Measurements from ENCODE around the gene TRPM5. TPM values are rescaled to one million over a fixed set of nuclear protein-coding genes. Genes with fewer than 3 reads are reported as not detected.

The TRPM5 gene
- total RNA-seq, 4 donors from 2014 or later = not detected

DNA sequence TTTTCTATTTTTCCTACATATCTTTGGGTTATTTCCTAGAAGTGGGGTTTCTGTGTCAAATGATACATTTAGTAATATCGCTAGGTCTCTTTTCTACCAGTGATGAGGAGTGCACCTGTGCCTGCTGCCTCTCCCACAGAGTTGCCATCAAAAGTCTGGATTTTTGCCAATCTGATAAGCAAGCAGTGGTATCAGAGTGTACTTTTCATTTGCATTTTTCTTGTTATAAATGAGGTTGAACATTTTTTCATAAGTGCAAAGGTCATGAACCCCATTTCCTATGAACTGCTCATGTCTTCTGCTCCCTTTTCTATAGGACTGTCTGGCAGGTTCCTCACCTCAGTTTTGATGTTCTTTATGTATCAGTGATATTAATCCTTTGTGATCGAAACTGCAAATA lies 1.7 kb downstream of the TRPM5 start:
- TF ChIP-seq, protein P1, sequence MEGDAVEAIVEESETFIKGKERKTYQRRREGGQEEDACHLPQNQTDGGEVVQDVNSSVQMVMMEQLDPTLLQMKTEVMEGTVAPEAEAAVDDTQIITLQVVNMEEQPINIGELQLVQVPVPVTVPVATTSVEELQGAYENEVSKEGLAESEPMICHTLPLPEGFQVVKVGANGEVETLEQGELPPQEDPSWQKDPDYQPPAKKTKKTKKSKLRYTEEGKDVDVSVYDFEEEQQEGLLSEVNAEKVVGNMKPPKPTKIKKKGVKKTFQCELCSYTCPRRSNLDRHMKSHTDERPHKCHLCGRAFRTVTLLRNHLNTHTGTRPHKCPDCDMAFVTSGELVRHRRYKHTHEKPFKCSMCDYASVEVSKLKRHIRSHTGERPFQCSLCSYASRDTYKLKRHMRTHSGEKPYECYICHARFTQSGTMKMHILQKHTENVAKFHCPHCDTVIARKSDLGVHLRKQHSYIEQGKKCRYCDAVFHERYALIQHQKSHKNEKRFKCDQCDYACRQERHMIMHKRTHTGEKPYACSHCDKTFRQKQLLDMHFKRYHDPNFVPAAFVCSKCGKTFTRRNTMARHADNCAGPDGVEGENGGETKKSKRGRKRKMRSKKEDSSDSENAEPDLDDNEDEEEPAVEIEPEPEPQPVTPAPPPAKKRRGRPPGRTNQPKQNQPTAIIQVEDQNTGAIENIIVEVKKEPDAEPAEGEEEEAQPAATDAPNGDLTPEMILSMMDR (IDR thresholded peaks at IDR 0.05) = no peak
- no peak for TF ChIP-seq POLR2A (IDR thresholded peaks at IDR 0.05)
- DNase-seq (ENCODE audit: low spot score in 2 of 2) = no peak
- WGBS, 2 donors = 67 to 74% methylated on average over 2 of the region's 2 CpGs
- H3K4me3 ChIP-seq (ENCODE audit: low read depth, poor library complexity, severe bottlenecking) = no peak overlapping the region
- intact Hi-C loops (cut with DNase I; ENCODE audit: low total_unique reads) = no loop called here

DNA sequence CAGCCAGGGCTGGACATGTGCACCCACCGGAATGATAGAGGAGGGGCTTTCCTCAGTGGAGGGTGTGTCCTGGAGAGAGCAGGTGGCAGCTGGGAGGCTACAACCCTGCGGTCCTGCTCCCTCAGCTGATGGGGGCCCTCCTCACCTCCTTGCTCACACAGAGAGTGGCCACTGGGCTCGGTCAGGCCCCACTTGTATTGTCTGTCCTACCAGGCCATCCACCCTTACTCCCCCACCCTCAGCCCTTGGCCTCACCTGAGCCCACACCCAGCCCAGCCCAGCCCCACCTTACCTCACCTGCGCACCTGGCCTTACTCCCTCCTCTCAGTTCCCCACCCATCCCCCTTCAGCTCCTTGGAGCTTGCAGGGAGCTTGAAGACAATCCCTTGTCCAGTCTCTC lies 3.1 kb downstream of the TRPM5 start:
- intact Hi-C loops (cut with DNase I; ENCODE audit: low total_unique reads) = no loop called here
- TF ChIP-seq, protein P1 (IDR thresholded peaks at IDR 0.05) = no peak
- TF ChIP-seq POLR2A (IDR thresholded peaks at IDR 0.05) = no peak
- no peak for DNase-seq (ENCODE audit: low spot score in 2 of 2)
- H3K4me3 ChIP-seq (ENCODE audit: low read depth, poor library complexity, severe bottlenecking) = no peak overlapping the region
- WGBS, 2 donors = 61 to 76% methylated on average over 3 to 4 of the region's 4 CpGs

DNA sequence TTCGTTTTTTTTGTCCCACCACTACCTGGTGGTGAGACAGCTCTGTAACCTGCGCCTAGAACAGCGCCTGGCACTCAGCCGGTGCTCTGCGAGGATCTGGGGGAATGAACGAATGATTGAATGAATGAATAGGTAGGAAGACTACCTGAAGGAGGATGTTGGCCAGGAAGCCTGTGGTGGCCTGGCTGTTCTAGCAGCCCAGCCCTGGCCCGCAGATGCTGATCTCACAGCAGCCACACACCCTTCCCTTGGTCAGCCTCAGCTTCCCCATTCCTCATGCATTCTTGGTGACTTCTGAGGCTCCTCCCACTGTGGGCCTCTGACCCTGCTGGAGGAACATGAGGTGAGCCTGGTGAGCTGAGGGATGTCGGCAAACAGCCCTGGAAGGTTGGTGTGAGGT lies 3.7 kb downstream of the TRPM5 start:
- no peak overlapping the region for H3K4me3 ChIP-seq (ENCODE audit: low read depth, poor library complexity, severe bottlenecking)
- WGBS, 2 donors = 66 to 72% methylated on average over 8 of the region's 8 CpGs
- no peak for TF ChIP-seq POLR2A (IDR thresholded peaks at IDR 0.05)
- TF ChIP-seq, protein P1 (IDR thresholded peaks at IDR 0.05) = no peak
- DNase-seq (ENCODE audit: low spot score in 2 of 2) = no peak
- intact Hi-C loops (cut with DNase I; ENCODE audit: low total_unique reads) = no loop called here

DNA sequence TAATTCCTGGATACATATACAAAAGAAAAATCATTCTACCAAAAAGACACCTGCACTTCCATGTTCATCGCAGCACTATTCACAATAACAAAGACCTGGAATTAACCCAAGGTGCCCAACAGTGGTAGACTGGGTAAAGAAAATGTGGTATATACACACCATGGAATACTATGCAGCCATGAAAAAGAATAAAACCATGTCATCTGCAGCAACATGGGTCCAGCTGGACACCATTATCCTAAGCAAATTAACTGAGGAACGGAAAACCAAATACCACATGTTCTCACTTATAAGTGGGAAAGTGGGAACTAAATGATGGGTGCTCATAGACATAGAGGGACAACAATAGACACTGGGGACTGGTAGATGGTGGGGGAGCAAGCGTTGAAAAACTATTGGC lies 4.5 kb downstream of the TRPM5 start:
- WGBS, 2 donors = 84 to 92% methylated on average over 3 of the region's 3 CpGs
- DNase-seq (ENCODE audit: low spot score in 2 of 2) = no peak
- H3K4me3 ChIP-seq (ENCODE audit: low read depth, poor library complexity, severe bottlenecking) = no peak overlapping the region
- TF ChIP-seq POLR2A (IDR thresholded peaks at IDR 0.05) = no peak
- TF ChIP-seq, protein P1 (IDR thresholded peaks at IDR 0.05) = no peak
- intact Hi-C loops (cut with DNase I; ENCODE audit: low total_unique reads) = no loop called here

- 77 to 86% methylated on average over 4 of the region's 4 CpGs for WGBS, 2 donors
- TF ChIP-seq, protein P1 (IDR thresholded peaks at IDR 0.05) = no peak
- no peak for TF ChIP-seq POLR2A (IDR thresholded peaks at IDR 0.05)
Observed at GRCh38 chr11:2437516-2437915, 6.8 kb downstream of the TRPM5 start.

GRCh38 chr11:2436521-2437031 lies 7.7 kb downstream of the TRPM5 start:
- no peak for DNase-seq (ENCODE audit: low spot score in 2 of 2)
- 85 to 88% methylated on average over 9 to 12 of the region's 13 CpGs for WGBS, 2 donors

More at GRCh38 chr11:2437516-2437915, 6.8 kb downstream of the TRPM5 start:
- no peak overlapping the region for H3K4me3 ChIP-seq (ENCODE audit: low read depth, poor library complexity, severe bottlenecking)
- DNase-seq (ENCODE audit: low spot score in 2 of 2) = no peak
- intact Hi-C loops (cut with DNase I; ENCODE audit: low total_unique reads) = no loop called here

More at GRCh38 chr11:2436521-2437031, 7.7 kb downstream of the TRPM5 start:
- intact Hi-C loops (cut with DNase I; ENCODE audit: low total_unique reads) = no loop called here
- no peak overlapping the region for H3K4me3 ChIP-seq (ENCODE audit: low read depth, poor library complexity, severe bottlenecking)
- TF ChIP-seq, protein P1 (IDR thresholded peaks at IDR 0.05) = no peak
- no peak for TF ChIP-seq POLR2A (IDR thresholded peaks at IDR 0.05)
